HG02870 (cell line): ENCODE results near the gene SPACA9.

Experiments used
- ATAC-seq: cut with Tn5 transposase; IDR thresholded peaks from one replicate; pipeline ENCODE4 v1.9.1; 2021; ENCODE audit warnings: mild to moderate bottlenecking, moderate library complexity; ENCODE audit not compliant: unreplicated experiment

Gene SPACA9

GRCh38 chr9:132888151-132888550, 9.5 kb downstream of the SPACA9 start:
- no peak for ATAC-seq

- no peak for ATAC-seq
Measured at GRCh38 chr9:132892400-132892799, 13.7 kb downstream of the SPACA9 start.

- ATAC-seq: no peak
Measured at GRCh38 chr9:132894346-132894745, 15.6 kb downstream of the SPACA9 start.

GRCh38 chr9:132894862-132895835, 16.5 kb downstream of the SPACA9 start:
- no peak for ATAC-seq

- ATAC-seq: no peak
Measured at GRCh38 chr9:132896264-132896663, 17.6 kb downstream of the SPACA9 start.

GRCh38 chr9:132896906-132897305, 18.2 kb downstream of the SPACA9 start:
- no peak for ATAC-seq

GRCh38 chr9:132898051-132898450, 19.4 kb downstream of the SPACA9 start:
- ATAC-seq: no peak

GRCh38 chr9:132901858-132902831, 23.4 kb downstream of the SPACA9 start:
- no peak for ATAC-seq

- ATAC-seq: no peak
Measured at GRCh38 chr9:132903574-132904492, 25.1 kb downstream of the SPACA9 start.

- no peak for ATAC-seq
Measured at GRCh38 chr9:132905726-132906125, 27.0 kb downstream of the SPACA9 start.

- ATAC-seq: no peak
Measured at GRCh38 chr9:132908635-132909034, 29.9 kb downstream of the SPACA9 start.

- no peak for ATAC-seq
Measured at GRCh38 chr9:132909311-132909710, 30.6 kb downstream of the SPACA9 start.

GRCh38 chr9:132910376-132910775, 31.7 kb downstream of the SPACA9 start:
- no peak for ATAC-seq

GRCh38 chr9:132912131-132912530, 33.4 kb downstream of the SPACA9 start:
- no peak for ATAC-seq

GRCh38 chr9:132914924-132915323, 36.2 kb downstream of the SPACA9 start:
- no peak for ATAC-seq

- ATAC-seq: no peak
Measured at GRCh38 chr9:132919614-132920268, 41.0 kb downstream of the SPACA9 start.

- ATAC-seq: no peak
Measured at GRCh38 chr9:132923346-132923902, 44.7 kb downstream of the SPACA9 start.

- ATAC-seq: no peak
Measured at GRCh38 chr9:132927704-132928103, 49.0 kb downstream of the SPACA9 start.

- no peak for ATAC-seq
Measured at GRCh38 chr9:132931178-132931735, 52.6 kb downstream of the SPACA9 start.
